HG03095 (cell line): ENCODE results near the gene INSR.

ENCODE experiments used
- ATAC-seq: cut with Tn5 transposase; IDR thresholded peaks from one replicate; pipeline ENCODE4 v1.9.1; 2021; ENCODE audit warnings: moderate library complexity; ENCODE audit not compliant: unreplicated experiment

INSR gene

DNA sequence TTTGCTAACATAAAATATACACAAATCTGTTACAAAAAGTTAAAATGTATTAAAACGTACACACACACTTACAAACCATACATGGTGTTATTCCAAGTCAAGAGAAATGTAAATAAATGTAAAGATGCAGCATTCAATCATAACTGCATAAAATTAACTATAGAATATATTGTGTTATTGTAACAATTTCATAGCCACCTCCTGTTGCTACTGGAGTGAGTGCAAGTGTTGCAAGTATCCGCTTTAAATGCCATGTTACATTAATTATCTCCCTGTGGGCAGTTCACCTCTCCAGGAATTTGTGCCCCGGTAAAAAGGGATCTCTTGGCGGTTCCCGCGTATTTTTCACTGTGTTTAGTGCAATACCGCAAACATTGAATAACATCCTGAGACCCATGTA is 3.5 kb upstream of the INSR start:
- ATAC-seq, result no peak

DNA sequence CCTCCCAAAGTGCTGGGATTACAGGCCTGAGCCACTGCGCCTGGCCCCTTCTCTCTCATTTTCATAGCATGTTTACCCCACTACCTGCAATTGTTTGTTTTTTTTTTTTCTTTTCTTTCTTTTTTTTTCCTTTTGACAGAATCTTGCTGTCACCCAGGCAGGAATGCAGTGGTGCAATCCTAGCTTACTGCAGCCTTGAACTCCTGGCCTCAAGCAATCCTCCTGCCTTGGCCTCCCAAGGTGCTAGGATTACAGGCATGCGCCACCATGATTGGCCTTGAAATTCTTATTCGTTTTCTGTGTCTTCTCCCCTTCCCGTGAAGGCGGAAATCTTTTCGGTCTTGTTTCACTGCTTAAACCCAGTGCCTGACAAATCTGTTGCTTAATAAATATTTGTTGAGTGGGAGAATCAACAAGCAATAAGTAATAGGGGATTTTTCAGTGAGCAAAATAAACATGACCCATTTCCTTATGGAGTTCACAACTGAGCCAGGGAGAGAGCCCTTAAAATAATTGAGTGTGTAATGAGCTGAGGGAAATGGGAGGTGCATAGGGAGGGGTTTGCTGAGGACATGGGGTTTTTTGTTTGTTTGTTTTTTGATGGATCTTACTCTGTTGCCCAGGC is 1.8 kb upstream of the INSR start:
- ATAC-seq, result no peak

DNA sequence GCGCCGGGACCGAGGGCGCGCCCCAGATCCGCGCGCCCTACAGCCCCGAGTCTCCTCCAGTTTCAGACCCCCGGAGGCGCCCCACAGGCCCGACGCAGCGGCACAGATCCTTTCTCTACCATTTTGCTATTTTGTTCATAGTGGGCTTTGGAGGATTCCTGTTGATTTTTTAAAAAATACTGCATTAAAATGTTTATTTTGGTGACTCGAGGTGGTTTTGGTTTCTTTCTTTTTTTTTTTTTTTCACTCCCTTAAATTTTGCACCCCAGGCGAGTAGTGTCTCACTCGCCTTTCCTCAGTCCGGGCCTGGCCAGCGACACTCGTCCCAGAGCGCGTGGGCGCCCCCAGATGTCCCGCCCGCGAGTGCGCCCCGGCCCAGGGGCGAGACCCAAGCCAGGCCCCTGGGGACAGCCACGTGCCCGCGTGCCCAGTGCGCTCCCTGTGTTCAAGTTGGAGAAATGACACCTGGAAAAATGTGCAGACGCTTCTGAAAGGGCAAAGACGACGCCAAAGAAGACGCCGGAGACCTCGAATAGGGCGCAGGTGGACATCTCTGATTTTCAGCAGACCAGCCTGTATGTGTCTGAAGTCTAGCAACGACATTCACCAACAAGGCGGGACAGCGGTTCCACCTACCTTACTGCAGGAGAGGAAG is 471 bp upstream of the INSR start:
- no peak for ATAC-seq

DNA sequence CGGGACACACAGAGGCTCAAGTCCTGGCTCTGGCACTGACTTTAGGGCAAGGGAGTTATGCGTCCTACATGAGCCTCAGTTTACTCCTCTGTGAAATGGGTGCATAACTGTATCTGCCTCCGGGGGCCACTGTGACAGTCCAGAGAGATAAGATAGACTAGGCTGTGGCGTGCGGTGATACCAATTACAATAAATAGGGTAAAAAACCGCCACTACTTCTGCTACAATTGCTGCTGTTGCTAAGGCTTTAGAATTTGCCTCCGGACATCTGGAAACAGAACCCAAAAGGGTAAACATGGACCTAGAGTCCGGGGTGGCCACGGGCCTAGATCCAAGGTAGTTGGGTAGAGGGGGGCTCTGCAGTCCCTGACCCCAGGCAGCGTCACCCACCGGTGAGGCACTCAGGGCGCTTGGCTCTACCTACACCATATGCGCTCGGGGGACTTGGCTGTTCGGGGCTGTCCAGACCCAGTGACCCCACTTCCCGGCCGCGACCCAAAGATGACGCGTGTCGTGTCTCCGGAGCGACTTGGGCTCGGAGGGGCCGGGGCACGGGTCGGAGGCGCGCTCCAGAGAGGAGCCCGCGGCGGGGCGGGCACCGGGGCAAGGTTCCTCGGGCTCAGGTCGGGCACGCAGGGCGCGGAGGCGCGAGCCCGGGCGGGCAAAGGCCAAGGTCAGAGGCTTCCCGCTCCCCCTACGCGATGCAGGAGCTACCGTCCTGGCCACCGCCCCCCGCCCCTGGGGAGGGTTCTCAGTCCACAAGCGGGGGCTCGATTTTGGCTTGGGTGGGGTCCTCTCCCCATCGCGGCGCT is 1.1 kb downstream of the INSR start:
- peak; percentile 23 for ATAC-seq

DNA sequence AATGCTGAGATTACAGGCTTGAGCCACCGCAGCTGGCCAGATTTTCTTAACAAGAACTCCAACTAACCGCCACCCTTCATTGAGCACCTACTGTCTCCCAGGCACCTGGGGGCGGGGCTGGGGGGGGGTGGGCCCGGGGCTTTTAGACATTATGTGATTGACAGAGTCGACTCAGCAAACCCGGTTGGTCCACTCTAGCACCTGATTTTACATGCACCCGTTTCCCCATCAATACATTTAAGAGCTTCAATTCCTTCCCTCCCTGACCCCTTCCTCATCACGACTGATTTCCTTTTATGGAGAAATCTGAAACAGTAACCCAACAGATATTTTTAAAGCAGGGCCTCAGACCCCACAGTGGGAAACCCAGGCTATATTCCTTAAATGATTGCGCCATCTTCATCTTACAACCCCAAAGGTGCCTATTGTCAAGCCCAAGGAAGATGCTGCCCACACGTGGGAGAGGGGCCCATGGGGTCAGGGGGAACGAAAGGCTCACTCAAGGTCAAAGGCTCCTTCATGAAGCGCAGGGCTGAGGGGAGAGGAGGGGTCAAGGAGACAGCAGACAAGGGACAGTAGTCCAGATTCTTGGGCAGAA is 1.8 kb downstream of the INSR start:
- no peak for ATAC-seq

DNA sequence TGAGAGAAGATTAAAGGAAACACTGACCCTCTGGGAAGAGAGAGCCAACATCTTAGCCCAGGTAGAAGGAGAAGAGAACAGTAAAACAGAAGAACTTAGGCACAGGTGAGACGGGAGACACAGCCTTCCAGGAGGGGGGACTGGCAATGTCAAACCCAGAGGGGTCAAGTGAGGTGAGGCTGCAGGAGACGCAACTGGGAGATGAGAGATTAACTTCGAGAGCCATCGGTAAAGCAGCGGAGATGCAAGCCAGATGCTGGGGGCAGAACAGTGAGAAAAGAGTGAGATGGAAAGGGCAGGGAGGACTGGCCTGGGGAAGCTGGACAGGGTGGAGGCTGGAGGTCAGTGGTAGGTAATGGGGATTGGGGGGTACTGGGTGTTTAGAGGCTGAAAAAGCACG is 5.2 kb downstream of the INSR start:
- ATAC-seq, result no peak

DNA sequence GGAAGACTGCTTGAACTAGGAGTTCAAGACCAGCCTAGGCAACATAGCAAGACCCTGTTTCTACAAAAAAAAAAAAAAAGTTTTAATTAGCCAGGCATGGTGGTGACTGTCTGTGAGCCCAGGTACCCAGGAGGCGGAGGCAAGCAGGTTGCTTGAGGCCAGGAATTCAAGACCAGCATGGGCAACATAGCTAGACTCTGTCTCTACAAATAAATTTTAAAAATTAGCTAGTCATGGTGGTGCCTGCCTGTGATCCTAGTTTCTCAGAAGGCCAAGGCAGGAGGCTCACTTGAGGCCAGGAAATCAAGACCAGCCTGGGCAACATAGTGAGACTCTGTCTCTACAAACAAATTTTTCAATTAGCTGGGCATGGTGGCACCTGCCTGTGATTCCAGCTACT is 6.1 kb downstream of the INSR start:
- ATAC-seq, result no peak

DNA sequence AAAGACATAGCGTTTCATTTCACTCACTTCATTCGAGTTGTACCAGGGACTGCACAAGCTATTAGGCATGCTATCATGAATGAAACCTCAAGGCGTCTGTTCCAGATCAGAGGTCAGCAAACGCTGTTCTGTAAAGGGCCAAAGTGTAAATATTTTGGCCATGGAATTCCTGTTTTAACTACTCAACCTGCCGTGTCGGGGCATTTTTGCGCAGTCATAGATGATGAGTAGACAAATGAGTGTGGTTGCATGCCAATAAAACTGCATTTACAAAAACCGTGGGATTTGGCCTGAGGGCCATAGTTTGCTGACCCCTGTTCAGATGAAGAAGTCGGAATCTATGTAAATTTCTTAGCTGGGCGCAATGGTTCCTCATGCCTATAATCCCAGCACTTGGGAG is 6.5 kb downstream of the INSR start:
- ATAC-seq, result no peak

DNA sequence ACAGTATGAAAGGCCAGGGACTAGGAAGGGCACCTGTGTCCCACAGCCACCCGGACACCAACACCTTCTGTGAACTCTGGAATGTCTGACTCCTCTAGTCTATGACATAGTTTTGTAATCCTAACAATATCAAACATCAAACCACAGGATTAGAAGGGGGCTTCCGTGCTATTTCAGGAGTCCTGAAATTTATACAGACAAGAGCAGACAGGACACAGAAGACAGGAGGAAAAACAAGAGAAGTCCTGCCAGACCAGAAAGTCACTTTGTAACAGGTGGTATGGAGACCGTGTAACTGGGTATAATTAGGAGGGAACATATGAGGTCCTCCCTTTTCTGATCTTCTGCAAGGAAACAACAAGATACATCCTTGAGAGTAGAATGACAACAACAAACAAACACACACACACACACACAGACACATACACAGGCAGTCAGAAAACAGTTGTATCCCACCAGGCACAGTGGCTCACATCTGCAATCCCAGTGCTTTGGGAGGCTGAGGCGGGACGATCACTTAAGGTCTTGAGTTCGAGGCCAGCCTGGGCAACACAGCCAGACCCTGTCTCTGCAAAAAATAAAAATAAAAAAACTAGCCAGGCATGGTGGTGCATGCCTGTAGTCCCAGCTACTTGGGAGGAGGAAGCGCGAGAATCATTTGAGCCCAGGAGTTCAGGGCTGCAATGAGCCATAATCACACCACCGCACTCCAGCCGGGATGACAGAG is 13.1 kb downstream of the INSR start:
- ATAC-seq, result no peak

DNA sequence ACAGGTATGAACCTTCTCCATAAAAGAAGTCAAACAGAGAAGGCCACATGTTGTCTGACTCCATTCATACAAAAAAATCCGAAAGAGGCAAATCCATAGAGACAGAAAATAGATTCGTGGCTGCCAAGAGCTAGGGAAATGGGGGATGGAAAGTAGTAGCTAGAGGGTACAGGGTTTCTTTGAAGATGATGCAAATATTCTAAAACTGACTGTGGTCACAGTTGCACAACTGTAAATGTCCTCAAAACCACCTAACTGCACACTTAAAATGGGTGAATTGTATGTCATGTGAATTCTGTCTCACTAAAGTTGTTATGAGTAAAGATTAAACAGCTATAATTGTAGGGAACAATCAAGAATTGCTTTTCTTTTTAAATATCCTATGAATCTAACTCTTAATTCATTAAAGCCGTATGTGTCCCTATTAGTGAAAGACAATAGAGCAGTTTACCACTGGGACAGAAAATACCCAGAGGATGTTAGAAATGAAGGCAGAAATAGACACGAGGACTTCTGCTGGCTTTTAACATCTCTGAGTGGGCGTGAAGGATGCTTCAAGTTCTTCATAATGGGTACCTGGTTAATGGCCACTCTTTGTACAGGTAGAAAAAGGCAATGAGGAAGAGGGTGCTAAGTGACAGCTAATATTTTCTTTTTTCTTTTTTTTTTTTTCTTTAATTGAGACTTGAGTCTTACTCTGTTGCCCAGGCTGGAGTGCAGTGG is 21.2 kb downstream of the INSR start:
- ATAC-seq, result no peak

DNA sequence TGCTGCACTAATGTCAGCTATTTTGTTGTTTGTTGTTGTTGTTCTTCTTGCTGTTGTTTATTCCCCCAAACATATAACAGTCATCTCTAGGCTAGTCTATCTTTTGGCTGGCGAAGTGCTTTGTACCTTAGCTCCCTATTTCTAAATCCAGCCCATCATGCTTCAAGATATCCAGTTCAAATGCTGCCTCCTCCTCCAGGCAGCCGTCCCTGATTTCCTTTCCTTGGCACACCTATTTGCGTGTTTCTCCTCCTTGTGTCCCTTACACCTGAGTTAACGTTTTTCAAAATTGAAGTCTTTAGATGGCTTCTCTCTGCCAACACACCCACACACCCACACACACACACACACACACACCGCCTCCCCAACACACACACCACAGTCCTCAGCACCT is 25.5 kb downstream of the INSR start:
- ATAC-seq, result no peak

DNA sequence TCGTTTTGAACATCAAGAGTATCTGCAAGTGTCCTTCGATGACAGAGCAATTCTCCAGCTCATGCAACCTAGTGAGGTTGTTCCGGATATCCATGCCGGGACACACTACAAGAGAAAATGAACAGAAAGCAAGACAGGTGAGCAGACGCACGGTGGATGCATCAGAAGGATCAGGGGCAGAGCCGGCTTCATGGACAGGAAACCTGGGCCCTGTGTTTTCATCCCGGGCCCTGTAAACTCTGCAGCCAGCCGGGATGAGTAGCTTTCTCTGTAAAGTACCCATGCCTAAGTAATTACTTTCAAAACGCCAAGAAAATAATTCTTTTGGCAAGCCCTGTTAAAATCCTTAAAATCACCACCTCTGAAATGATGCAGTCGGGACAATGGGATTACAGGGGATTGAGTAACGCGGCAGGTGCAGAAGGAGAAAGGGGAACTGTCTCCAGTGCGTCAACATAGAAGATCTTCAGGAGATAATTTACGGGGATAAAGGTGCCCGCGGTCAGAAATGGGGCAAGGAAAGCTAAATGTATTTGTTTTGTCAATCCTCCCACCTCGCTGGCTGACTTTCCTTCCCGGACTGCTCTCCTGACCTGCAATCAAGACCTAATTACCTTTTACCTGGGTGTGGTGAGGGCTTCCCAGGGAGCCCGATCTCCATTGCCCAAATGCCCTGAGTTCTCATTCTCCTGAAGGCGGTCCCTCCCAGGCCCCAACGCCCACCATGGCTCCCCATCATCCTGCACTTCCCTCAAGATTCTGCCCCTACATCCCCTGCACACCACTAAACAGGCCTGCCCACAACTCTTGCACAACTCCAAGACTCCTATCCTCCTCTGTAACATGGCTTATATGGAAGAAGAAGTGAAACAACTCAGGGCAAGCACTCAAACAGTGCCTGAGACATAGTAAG is 26.2 kb downstream of the INSR start:
- no peak for ATAC-seq

DNA sequence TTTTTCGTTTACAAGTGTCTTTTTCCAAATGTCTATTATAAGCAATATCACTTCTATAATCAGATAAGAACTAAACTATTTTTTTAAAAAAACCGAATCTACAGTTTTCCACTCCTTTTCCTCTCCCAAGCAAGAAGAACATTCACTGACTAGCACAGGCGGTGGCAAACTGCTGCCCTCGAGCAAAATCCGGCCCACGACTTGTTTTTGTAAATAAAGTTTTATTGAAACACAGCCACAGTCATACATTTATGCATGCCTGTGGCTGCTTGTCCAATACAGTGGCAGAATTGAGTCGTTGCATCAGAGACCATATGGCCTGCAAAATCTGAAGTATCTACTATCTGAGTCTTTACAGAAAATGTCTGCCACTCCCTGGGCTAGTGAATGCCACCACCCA is 27.4 kb downstream of the INSR start:
- no peak for ATAC-seq

DNA sequence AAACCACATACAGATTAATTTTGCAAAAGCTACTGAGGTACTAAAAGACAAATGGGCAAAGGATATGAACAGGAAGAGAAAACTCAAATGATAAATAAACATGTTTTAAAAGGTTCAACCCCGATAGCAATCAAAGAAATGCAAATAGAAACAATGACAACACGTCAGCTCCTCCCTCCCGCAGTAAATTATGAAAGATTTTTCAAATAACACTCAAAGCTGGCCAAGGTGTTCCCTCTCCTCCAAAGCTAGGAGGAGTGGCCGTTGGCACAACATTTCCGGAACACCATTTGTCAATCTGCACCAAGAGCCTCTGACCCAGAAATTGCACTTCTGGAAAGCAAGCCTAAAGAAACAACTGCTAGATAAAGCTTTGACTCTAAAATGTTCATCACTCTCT is 28.3 kb downstream of the INSR start:
- no peak for ATAC-seq

DNA sequence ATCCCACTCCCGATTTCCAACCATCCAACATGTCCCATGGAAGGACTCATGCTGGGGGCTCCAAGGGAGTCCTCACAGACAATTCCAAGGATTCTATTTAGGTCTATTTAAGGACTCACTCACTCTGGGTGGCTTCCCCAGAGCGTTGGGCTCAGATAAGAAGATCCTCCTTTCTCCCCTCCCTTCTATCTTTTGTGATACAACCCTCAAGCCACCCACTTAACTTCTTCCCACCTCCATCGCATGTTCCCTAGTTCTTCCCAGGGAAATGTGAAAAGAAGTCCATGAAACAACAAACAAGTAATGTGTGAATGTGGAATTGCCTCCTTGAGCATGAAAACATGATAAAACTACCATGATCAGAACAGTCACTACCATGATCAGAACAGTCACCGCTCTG is 29.4 kb downstream of the INSR start:
- no peak for ATAC-seq

DNA sequence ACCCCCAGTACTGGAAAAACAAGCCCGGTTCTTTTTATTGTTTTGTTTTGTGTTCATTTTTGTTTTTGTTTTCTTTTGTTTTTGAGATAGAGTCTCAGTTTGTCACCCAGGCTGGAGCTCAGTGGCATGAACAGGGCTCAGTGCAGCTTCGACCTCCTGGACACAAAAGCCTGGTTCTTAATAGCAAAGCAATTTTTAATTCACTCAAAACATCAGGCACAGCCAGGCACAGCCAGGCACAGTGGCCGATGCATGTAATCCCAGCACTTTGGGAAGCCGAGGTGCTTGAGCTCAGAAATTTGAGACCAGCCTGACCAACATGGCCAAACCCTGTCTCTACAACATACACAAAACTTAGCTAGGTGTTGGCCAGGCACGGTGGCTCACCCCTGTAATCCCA is 30.7 kb downstream of the INSR start:
- no peak for ATAC-seq

DNA sequence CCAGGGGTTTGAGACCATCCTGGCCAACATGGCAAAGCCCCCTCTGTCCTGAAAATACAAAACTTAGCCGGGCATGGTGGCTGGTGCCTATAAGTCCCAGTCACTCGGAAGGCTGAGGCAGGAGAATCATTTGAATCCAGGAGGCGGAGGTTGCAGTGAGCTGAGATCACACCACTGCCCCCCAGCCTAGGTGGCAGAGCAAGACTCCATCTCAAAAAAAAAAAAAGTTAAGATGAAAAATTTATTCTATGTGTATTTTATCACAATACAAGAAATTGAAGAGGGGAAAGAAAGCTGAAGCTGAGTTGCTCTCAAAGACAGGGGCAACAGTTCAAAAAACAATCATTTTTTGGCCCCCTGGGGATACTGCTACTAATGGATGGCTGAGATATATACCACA is 31.1 kb downstream of the INSR start:
- no peak for ATAC-seq

DNA sequence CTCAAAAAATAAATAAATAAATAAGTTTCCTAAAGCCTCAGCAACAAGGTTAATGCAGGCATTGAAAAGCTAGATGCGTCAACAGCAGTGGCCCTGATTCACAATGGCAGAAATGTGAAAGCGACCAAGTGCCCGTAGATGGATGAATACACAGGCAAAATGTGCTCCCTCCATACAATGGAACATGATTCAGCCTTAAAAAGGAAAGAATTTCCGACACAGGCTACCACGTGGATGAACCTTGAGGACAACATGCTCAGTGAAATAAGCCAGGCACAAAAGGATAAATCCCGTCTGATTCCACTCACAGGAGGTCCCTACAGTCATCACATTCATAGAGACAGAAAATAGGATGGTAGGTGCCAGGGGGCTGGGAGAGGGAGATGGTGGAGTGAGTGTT is 31.7 kb downstream of the INSR start:
- ATAC-seq, result no peak

DNA sequence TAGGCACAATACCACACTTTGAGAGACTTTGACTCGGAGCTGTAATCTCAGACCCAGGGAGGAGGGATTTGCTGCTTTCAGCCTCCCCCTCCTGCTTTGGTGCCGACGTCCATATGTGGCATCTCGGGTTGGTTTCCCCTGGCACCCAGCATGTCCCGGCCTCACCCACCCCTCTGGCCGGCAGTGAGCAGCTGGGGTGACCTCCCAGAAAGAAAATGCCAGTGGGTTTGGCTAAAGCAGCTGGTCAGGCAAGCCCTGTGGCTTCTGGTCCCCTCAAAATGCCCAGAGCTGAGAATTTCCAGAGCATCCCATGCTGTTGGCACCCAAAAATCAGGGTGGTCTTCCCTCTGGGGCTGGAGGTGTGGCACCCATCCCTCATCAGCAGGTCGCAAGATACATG is 34.1 kb downstream of the INSR start:
- no peak for ATAC-seq
